ENCODE results near the gene PTPRN.
A peak's percentile ranks its signal among the peaks of the same experiment; 100 is the strongest.

Gene PTPRN

DNA sequence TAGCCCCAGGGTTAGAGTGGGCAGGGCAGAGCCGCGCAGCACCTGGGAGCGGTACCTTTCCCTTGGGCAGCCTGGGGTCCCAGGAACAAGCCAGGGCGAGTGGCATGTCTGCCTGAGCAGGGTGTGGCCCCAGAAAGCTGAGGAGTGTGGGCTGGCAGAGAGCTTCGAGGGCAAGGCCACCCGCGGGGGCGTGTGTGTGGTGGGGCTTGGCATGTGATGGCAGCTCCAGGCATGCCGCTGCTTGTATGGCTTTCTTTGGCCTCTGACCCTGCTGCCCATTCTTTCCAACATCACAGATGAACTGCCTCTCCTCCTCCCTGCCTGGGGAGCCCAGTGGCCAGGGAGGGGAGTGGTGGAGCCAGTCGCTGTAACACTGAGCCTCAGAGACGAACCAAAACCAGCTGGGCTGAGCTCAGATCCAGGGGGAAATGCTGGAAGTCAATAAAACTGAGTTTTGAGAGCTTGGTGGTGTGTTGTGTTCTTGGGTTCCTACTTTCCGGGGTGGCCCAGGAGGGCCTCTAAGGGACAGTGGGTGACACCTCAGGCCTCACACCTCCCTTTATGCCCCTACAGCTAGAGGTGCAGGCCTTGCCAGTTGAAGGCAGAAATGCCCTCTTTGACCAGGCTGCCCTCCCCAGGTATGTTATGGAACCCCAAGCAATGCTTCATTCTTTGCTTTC, 22.6 kb downstream of the PTPRN start:
- no peak for DNase-seq

DNA sequence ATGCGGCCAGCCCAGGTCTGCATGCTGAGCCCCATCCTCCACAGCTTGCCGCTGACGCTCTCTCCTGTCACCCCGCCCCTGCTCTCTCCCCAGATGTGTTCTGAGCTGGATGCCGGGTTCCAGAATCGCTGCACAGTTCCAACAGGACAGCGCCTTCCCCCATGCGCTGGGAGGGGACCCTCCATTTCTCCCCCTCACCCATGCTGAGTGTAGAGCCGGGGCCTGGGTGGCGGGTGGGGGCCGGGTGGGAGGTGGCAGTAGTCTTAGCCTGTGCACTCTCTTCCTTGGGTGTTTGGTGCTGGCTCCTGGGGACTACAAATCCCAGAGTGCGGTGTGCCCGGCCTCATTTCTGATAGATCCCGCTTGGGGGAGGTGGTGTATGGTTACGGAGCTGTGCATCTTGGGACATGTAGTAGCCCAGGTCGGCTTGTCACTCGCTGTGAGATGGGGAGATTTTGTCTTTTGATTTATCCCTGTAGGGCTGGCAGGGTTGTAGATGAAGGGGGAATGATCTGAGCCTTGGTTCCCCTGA, 23.2 kb downstream of the PTPRN start:
- DNase-seq, result no peak

DNA sequence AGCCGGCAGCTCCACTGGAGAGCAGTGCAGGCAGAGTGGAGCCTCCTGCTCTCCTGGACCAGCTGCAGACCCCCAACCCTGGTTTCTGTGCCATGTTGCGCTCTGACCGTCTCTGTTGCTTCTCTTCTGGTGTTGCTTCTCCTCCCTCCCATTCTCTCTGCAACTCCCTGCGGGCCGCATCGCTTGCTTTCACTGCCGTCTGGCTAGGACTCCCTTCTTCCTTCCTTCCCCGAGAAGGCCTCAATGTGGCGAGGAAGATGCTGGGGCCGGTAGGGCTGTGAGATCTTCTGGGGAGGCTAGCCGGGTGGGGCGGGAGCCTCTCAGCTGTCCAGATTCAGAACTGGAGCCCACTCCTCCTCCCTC, 23.8 kb downstream of the PTPRN start:
- no peak for DNase-seq

DNA sequence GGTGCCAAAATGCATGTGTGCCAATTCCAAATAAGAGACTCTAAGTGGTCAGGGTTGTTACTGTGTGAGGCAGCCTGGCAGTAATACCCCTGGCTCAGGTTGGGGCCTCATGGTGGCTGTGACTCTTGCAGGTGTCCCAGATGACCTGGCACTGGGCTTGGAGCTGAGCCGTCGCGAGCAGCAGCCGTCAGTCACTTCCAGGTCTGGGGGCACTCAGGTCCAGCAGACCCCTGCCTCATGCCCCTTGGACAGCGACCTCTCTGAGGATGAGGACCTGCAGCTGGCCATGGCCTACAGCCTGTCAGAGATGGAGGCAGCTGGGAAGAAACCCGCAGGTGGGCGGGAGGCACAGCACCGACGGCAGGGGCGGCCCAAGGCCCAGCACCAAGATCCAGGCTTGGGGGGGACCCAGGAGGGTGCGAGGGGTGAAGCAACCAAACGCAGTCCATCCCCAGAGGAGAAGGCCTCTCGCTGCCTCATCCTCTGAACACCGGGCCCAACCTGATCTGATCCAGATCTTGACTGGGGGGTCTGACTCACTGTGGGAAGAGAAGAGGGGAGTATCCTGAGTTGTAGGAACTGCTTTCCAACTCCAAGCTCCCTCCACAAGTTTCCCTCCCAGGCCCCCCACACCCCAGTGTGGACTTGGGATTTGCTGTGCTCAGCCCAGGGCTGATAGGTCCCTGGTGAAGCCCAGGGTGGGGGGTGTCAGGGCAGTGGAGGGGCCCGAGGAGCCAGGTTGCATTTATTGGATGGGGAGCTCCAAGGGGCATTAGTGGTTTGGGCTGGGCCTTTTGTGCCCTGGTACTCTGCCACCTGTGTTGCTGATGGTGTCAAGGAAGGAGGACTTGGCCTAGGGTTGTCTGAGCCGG, 24.5 kb downstream of the PTPRN start:
- no peak for DNase-seq

DNA sequence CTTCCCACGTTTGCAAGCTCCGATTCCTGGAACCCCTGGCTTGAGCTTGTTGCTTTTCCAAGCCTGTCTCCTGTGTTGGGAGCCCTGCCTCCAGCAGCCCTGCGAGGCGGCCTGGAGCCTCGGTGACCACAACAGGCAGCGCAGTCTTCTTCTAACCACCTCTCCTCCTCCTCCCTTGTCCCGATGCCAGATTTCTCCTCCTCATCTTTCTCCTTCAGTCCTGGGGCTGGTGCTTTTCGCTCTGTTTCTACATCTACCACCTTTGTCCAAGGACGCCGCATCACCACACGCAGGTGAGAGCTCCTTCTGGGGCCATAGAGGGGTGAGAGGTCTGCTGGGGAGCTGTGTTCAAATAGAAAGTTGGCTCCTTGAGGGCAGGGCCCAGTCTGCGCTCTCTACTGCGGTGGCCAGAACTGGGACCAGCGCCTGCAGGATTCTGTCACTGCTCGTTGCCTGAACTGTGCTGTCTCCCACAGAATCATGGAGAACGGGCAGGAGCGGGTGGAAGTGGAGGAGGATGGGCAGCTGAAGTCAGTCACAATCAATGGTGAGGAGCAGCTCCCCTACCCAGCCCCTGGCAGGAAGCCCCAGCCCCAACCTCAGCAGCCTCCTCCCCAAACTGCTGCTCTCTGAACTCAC, 26.1 kb downstream of the PTPRN start:
- no peak for DNase-seq

DNA sequence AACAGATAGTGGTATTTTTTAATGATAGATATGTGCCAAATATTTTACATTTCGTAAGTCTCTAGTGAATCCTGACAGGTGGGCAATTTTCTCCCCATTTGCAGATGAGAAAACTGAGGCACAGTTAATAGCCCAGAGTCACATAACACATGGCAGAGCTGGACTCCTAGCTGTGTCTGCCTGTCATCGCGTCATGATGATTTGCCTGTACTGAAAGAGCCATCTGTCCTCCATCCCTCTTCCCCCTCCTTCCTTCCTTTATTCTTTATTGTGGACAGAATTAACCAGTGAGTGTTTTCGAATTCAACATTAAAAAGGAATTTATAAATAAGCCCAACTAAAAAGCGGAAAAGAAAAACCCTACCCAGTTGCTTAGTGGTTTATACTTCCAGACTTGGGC, 26.8 kb downstream of the PTPRN start:
- DNase-seq, result no peak

DNA sequence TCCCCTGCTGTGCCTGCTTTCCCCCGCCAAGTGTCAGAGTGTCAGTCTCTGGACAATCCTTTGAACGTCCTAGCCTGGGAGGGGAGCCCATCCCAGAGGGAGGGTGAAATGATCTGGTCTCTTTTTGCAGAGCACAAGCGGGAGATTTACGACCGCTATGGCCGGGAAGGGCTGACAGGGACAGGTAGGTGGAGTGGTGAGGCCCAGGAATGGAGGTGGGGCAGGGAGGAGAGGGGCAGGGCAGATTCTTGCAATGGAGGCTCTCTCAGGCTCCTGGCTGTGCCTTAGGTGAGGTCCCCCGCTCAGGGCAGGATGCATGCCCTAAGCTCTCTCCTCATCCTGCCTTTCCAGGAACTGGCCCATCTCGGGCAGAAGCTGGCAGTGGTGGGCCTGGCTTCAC, 27.6 kb downstream of the PTPRN start:
- DNase-seq, result no peak

DNA sequence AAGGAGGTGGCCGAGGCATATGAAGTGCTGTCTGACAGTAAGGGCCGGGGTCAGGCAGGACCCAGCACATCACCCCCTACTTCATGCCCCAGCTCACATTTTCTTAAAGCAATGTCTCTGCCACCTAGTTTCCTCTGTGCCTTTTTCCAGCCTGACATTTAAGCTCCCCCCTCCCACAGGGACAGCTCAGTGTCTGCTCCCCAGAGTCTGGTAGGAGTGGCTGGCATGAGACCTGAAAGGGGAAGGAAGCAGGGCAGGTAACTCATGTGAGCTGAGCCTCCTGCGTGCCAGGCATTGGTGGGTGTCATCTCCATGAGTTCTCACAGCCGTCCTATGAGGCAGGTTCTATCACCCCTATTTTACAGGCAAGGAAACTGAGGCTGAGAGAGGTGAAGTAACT, 28.6 kb downstream of the PTPRN start:
- DNase-seq, result no peak

DNA sequence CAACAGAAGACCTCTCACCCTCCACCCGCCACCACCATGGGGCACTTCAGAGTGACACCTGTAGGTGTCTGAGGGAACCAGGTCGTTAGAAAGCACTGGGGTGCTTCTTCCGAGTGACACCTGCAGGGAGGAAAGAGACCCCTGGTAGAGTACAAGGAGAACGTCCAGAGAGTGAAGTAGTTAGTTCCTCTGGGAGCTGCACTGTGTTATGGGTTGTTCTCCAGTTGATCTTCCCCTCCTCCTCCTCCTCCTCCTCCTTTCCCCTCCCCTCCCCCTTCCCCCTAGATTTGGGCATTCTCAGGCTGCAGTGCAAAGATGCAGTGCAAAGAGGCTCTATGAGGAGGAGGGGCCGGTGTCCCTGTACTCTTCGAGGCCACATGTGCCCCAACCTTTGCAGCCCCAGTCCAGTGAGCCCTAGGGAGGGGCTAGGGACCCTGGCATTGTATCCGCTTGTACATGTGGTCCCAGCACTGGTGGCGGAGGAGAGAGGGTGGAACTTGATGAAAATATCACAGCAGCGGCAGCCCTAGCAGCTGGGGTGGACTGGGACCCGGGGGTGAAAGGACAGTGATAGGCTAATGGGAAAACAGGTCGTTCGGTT, 29.2 kb downstream of the PTPRN start:
- no peak for DNase-seq

DNA sequence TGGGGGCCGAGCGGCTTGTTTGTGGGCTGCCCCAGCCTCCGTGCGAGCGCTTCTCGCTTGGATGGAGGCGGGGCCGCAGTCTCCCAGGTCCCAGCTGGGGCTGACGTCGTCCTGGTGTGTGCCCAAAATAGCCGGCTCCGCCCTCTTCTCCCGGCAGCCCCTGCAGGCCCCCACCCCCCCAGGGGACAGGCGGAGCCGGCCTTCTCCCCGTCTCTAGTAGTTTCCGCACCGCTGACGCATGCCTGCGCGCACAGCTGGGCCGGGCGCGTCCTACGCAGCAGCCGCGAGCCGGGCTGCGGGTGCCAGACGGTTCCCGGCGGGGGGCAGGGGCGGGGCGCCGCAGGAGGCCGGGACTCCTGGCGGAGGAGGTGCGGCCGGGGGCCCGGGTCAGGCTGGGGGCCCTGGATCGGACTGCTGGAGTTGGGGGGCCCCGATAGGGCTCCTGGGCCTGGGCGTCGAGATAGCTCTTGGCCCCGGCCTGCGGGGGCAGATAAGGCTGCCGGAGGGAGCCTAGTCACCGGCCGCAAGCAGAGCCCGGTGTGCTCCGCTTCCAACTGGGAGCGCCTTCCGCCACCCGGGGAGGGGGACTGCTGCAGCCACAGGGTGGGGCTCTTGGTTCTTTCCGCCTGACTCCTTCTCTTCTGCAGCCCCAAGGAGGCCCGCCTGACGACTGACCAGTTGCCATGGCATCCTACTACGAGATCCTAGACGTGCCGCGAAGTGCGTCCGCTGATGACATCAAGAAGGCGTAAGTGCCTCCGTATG, 29.9 kb downstream of the PTPRN start, which contains the start of gene DNAJB2:
DNAJB2 (plus strand) TSS at position 216 of the 765 bp plus-strand sequence; CDS start at position 684, 468 bp downstream.
- DNase-seq, result peak; percentile 92 to 98 (median 96)

DNA sequence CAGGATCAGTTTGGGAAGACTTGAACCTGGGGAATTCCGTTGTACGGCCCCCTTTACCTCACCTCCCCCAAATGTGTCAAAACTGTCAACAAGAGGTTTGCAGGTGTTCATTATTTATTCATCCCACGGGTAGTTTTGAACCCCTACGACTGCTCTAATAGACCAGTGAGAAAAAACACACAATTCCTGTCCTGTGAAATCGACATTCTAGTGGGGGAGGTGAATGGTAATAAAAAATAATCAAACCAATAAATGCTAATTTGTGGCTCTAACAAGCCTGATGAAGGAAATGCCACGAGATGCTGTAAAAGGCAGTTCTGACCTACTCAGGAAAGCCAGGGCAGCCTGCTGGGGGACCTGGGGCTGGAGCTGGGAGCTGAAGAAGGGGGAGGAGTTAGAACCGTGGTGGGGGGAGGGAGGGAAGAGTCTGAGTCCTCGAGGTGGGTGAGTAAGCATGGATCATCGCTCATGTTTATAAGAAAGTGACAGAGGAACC, 30.5 kb downstream of the PTPRN start:
- DNase-seq, result no peak

DNA sequence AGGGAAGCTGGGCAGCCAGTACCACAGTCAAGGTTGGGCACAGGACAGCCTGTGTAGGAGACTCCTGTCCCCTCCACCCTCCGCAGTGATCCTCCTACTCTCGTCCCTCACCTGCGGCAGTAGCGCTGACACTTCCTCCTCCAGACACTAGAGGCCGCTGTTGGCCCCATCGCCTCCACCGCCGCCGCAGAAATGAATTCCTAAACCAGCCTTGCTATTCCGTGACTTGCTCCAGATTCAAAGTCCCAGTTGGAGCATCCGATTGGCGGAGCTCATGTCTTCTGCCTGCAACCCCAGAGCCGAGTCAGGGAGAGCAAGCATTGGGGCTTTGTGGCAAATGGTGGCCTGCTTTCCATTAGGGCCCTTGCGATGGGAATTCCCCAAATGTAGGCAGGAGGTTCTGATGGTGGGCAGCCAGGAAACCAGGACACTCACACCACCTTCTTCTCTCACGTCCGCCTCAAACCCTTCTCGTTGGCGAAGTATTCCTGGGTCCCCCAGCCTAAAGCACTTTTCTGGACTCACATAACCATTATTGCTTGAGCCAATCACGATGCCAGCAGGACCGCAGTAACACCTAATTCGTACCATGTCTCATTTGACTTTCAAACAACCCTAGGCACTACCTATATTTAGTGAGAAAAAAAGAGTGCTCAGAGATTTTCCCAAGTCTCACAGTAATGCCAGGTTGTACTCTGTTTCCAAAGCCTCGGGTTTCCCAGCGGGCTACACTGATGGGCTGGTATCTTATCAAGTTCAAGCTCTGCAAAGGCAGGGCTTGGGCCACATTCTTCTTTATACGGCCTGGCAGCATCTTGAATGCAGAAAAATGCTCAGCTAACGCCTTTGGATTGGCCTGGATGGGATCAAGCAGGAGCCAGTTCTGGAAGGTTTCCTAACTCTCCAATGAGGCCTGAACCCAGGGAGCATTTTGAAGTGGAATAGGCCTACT, 31.2 kb downstream of the PTPRN start:
- peak; percentile 33 to 60 (median 56) for DNase-seq

DNA sequence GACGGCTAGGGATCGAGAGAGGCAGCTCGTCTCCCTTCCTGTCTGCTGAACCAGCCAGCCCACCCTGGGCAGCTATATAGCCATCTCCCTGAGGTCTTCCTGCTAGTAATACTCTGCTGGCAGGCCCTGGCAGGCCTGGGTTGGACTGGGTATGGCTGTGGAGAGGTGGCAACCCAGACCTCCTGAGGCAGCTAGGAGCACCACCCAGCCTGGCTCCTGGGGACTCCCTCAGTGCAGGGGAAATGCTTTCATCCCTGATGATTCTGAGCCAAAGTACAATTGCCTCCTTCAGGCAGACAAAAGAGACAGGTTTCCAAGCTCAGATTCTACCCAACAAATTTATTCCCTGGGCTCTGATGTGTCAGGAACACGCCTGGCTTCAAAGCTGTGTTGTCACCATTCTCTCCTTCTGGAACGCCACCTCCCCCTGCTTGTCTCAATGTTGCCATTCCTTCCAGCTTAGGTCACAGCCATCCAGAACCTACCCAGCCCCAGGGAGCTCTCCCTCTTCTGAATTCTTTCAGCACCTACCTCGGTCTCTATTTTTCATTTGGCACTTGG, 34.8 kb downstream of the PTPRN start:
- DNase-seq, result no peak

DNA sequence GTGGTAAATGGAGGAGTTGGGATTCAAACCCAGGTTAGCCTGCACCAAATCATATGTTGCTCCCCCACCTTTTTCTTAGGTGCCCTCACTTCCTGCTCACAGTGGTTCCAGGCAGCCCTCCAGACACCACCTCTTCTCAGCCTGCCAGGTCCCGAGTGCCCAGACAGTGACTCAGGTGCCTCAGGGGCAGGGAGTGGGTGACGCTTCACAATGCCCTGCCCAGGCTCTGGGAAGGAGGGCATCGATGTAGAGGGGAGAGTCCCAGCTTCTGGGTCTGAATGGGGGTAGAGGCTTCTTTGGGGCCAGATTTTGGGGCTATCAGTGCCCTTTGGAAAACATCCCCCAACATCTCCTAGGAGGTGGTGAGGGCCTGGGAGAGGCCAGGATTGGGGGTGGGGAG, 35.3 kb downstream of the PTPRN start:
- no peak for DNase-seq

DNA sequence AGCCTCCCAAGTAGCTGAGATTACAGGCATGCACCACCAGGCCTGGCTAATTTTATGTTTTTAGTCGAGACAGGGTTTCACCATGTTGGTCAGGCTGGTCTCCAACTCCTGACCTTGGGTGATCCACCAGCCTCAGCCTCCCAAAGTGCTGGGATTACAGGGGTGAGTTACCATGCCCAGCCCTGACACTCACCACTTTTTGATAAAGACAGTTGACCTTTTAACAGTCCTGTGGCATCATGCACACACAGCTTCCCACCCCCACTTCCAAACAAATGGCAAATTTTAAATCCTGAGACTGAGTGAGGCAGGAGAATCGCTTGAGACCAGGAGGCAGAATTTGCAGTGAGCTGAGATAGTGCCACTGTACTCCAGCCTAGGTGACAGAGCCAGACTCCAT, 36.2 kb downstream of the PTPRN start:
- DNase-seq, result no peak

DNA sequence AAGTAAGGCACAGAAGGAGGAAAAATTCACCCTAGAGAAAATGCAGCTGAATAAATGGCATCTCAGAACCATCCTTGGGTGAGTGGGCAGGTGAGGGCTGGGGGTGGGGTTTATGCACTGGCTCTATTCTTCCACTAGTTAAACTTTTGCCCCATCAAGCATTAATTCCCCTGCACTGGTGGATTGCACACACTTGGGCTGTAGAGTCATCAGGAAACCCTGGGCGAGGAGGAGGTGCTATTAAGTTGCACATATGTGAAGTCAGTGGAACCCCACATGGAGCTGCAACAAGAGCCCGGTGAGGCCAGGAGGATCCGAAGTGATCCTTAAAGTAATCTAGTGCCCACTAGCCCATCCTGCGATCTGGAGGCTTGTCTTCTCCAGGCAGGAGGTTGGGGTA, 36.8 kb downstream of the PTPRN start:
- DNase-seq, result no peak

DNA sequence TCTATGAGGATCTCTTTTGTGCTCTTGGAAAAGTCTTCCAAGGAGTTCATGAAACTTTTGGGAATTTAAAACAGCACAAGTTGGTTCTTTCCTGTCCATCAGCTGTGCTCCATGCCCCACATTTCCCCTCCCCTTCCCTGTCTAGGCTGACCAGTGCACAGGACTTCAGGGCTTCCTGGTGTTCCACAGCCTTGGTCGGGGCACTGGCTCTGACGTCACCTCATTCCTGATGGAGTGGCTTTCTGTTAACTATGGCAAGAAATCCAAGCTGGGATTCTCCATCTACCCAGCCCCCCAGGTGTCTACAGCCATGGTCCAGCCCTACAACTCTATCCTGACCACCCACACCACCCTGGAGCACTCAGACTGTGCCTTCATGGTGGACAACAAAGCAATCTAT, 38.2 kb downstream of the PTPRN start:
- DNase-seq, result no peak

DNA sequence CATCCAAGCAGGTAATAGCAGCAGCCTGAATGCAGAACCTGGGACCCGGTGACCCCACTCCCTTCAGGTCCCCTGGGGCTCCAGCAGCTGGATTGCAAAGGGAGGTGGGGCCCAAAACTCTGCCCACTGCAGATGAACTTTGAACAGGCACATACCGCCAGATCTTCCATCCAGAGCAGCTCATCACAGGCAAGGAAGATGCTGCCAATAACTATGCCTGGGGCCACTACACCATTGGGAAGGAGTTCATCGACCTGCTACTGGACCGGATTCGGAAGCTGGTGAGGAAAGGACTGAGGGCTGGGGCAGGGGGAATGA, 39.2 kb downstream of the PTPRN start:
- no peak for DNase-seq

DNA sequence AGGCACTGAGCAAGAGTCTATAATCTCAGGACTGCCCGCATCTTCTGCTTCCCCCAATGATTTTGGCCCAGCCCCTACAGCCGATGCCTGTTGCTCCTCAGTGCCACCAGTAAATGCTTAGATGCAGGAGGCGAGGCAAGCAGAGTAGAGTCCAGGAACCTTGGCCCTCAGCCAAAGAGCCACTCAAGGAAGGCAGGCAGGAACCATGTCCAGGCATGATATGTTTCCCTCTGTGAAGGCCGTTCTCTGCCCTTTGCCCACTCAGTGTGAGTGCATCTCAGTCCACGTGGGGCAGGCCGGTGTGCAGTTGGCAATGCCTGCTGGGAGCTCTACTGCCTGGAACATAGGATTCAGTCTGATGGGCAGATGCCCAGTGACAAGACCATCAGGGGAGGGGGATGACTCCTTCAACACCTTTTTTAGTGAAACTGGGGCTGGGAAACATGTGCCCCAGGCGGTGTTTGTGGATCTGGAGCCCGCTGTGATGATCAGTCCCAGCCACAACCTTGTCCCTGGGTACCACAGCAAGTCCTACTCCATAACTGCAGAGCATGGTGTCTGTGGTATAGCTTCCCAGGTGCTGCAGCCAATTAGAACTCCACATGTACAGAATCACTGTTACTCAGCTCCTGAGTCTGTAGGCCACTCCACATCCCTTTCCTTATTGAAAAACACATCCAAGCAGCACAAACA, 39.7 kb downstream of the PTPRN start:
- no peak for DNase-seq

DNA sequence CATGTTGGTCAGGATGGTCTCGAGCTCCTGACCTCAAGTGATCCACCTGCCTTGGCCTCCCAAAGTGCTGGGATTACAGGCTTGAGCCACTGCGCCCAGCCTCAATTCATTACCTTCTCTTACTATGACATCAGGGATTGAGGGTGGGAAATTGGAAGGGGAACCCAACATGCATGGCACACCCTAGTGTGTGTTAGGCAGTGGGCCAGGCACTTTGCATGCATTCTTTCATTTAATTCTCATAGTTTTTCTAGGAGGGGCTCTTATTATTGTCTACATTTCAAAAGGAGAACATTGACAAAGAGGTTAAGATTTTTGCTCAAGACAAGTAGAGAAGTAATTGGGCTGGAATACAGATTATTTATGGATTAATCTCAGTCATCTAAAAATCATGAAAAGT, 40.9 kb downstream of the PTPRN start:
- DNase-seq, result no peak

Data from activated naive CD4-positive, alpha-beta T cell (primary cell).